ENCODE data around the gene SLIT2.

The SLIT2 gene

DNA sequence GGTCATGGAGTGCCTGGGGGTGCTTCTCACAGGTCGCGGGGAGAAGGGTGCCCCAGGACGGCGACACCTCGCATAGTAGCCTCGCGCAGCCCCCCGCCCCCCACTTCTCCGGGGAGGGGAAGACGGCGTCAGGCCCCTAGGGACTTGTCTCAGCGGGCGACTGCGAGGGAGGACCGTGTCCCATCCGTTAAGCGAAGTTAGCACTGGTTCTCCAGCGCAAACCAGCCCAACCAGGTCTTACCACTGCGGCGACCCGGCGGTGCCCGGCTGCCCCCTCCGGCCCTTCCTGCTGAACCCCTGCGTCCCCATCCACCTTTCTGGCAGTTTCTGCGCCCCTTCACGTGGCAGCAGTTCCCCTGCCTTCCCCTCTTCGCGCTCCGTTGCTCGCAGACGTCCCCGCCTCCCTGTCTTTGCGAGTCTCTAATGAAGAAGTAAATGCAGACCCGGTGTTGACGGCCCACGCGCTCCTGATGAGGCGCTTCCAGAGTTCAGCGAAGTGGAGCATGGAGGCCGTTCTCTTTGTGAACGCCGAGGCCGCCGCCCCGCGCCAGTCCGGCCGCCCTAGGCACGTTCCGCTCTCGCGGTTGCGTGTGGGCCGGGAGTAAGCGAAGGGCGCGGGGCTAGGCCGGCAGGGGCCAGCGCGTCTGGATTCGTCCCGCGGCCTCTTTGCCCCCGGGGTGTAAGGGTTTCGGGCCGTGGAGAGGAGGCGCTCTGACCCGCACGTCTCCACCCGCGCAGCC lies 3.0 kb downstream of the SLIT2 start:
- no peaks in the 10 kb centered on the region for H3K36me3 ChIP-seq (ENCODE audit: insufficient read depth, low read length)
- H3K27ac ChIP-seq (ENCODE audit: low read depth, low read length, poor library complexity, severe bottlenecking): no peak overlapping the region
- no peaks in the 10 kb centered on the region for H3K9me3 ChIP-seq (ENCODE audit: low read length)
- no peaks in the 10 kb centered on the region for H3K79me2 ChIP-seq (ENCODE audit: insufficient read depth, low read length)
- no peak overlapping the region for H3K4me3 ChIP-seq (ENCODE audit: low read depth, low read length, poor library complexity, severe bottlenecking)
- H3K4me2 ChIP-seq (ENCODE audit: low read length): no peak overlapping the region
- H3K4me1 ChIP-seq (ENCODE audit: insufficient read depth, low read length, severe bottlenecking): no peaks in the 10 kb centered on the region
- H3K9ac ChIP-seq (ENCODE audit: low read length): no peak overlapping the region
- H4K20me1 ChIP-seq (ENCODE audit: insufficient read depth, low read length): no peaks in the 10 kb centered on the region
- H2AFZ ChIP-seq (ENCODE audit: low read length): no peak overlapping the region
- H3K27me3 ChIP-seq (ENCODE audit: insufficient read depth, low read length): no peaks in the 10 kb centered on the region
- H3K9me2 ChIP-seq (ENCODE audit: low read depth, low read length): no peaks in the 10 kb centered on the region
- TF ChIP-seq, protein P1, sequence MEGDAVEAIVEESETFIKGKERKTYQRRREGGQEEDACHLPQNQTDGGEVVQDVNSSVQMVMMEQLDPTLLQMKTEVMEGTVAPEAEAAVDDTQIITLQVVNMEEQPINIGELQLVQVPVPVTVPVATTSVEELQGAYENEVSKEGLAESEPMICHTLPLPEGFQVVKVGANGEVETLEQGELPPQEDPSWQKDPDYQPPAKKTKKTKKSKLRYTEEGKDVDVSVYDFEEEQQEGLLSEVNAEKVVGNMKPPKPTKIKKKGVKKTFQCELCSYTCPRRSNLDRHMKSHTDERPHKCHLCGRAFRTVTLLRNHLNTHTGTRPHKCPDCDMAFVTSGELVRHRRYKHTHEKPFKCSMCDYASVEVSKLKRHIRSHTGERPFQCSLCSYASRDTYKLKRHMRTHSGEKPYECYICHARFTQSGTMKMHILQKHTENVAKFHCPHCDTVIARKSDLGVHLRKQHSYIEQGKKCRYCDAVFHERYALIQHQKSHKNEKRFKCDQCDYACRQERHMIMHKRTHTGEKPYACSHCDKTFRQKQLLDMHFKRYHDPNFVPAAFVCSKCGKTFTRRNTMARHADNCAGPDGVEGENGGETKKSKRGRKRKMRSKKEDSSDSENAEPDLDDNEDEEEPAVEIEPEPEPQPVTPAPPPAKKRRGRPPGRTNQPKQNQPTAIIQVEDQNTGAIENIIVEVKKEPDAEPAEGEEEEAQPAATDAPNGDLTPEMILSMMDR (IDR thresholded peaks at IDR 0.05; ENCODE audit: low read length): no peak
- TF ChIP-seq EZH2 (IDR thresholded peaks at IDR 0.05; ENCODE audit: borderline replicate concordance, low read length): no peak
- no peaks in the 10 kb centered on the region for H3F3A ChIP-seq (ENCODE audit: insufficient read depth, low read length)

DNA sequence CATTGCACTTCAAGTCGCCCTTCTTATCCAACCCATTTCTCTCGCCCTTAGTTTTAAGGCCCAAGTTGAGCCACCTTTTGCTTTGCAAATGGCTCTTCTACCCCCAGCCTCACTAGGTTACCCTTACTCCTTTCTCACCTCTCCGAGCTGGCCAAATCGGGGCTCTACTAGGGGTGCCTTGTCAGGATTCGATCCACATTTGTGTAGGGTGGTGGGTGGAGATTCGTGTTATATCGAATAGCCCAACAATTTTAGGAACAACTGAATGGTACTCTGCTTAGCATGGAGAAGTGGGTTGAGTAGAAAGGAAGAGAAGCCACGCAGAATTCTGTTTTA lies 3.5 kb downstream of the SLIT2 start:
- no peak overlapping the region for H3K27ac ChIP-seq (ENCODE audit: low read depth, low read length, poor library complexity, severe bottlenecking)
- H3K79me2 ChIP-seq (ENCODE audit: insufficient read depth, low read length): no peaks in the 10 kb centered on the region
- H3K4me2 ChIP-seq (ENCODE audit: low read length): no peak overlapping the region
- no peaks in the 10 kb centered on the region for H3K9me3 ChIP-seq (ENCODE audit: low read length)
- no peaks in the 10 kb centered on the region for H3K4me1 ChIP-seq (ENCODE audit: insufficient read depth, low read length, severe bottlenecking)
- H3K36me3 ChIP-seq (ENCODE audit: insufficient read depth, low read length): no peaks in the 10 kb centered on the region
- no peaks in the 10 kb centered on the region for H3K27me3 ChIP-seq (ENCODE audit: insufficient read depth, low read length)
- no peaks in the 10 kb centered on the region for H4K20me1 ChIP-seq (ENCODE audit: insufficient read depth, low read length)
- H3K9ac ChIP-seq (ENCODE audit: low read length): no peak overlapping the region
- no peak for TF ChIP-seq EZH2 (IDR thresholded peaks at IDR 0.05; ENCODE audit: borderline replicate concordance, low read length)
- TF ChIP-seq, protein P1 (IDR thresholded peaks at IDR 0.05; ENCODE audit: low read length): no peak
- no peaks in the 10 kb centered on the region for H3K9me2 ChIP-seq (ENCODE audit: low read depth, low read length)
- H2AFZ ChIP-seq (ENCODE audit: low read length): no peak overlapping the region
- H3K4me3 ChIP-seq (ENCODE audit: low read depth, low read length, poor library complexity, severe bottlenecking): no peak overlapping the region
- H3F3A ChIP-seq (ENCODE audit: insufficient read depth, low read length): no peaks in the 10 kb centered on the region

DNA sequence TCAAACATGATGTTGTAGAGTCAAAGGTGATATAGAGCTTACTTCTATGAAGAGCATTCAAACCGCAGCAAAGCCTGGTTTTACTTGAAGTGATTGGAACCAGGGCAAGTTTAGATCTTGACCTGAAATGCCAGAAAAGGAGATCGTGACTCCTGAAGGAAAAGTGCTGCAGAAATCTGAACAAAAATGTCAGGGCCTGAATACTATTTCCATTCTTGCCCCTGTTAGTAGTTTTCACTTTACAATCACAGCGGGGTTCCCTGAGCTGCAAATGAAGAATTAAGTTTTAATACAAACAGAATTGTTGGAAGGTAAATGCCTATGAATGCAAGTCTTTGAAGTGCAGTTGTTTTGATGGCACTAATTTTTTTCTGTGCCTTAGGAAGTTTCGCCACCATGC lies 4.1 kb downstream of the SLIT2 start:
- Histone ChIP-seq H3K9ac (ENCODE audit: low read length) (no peak overlapping the region), H3K27me3 (ENCODE audit: insufficient read depth, low read length) (no peaks in the 10 kb centered on the region), H4K20me1 (ENCODE audit: insufficient read depth, low read length) (no peaks in the 10 kb centered on the region), H2AFZ (ENCODE audit: low read length) (no peak overlapping the region), H3K4me3 (ENCODE audit: low read depth, low read length, poor library complexity, severe bottlenecking) (no peak overlapping the region), H3K79me2 (ENCODE audit: insufficient read depth, low read length) (no peaks in the 10 kb centered on the region), H3K4me2 (ENCODE audit: low read length) (no peak overlapping the region), H3K9me3 (ENCODE audit: low read length) (no peaks in the 10 kb centered on the region), H3K36me3 (ENCODE audit: insufficient read depth, low read length) (no peaks in the 10 kb centered on the region), H3F3A (ENCODE audit: insufficient read depth, low read length) (no peaks in the 10 kb centered on the region), H3K4me1 (ENCODE audit: insufficient read depth, low read length, severe bottlenecking) (no peaks in the 10 kb centered on the region), H3K9me2 (ENCODE audit: low read depth, low read length) (no peaks in the 10 kb centered on the region), H3K27ac (ENCODE audit: low read depth, low read length, poor library complexity, severe bottlenecking) (no peak overlapping the region)
- no peak for TF ChIP-seq EZH2 (IDR thresholded peaks at IDR 0.05; ENCODE audit: borderline replicate concordance, low read length)
- TF ChIP-seq, protein P1 (IDR thresholded peaks at IDR 0.05; ENCODE audit: low read length): no peak

Measured in OCI-LY1 (cell line).